ENCODE data around the gene NPM1.
A peak's percentile ranks its signal among the peaks of the same experiment; 100 is the strongest.

NPM1 gene

GRCh38 chr5:171415115-171415730 is 27.6 kb downstream of the NPM1 start:
- TF ChIP-seq, protein P1, sequence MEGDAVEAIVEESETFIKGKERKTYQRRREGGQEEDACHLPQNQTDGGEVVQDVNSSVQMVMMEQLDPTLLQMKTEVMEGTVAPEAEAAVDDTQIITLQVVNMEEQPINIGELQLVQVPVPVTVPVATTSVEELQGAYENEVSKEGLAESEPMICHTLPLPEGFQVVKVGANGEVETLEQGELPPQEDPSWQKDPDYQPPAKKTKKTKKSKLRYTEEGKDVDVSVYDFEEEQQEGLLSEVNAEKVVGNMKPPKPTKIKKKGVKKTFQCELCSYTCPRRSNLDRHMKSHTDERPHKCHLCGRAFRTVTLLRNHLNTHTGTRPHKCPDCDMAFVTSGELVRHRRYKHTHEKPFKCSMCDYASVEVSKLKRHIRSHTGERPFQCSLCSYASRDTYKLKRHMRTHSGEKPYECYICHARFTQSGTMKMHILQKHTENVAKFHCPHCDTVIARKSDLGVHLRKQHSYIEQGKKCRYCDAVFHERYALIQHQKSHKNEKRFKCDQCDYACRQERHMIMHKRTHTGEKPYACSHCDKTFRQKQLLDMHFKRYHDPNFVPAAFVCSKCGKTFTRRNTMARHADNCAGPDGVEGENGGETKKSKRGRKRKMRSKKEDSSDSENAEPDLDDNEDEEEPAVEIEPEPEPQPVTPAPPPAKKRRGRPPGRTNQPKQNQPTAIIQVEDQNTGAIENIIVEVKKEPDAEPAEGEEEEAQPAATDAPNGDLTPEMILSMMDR (IDR thresholded peaks at IDR 0.05) = no peak

DNA sequence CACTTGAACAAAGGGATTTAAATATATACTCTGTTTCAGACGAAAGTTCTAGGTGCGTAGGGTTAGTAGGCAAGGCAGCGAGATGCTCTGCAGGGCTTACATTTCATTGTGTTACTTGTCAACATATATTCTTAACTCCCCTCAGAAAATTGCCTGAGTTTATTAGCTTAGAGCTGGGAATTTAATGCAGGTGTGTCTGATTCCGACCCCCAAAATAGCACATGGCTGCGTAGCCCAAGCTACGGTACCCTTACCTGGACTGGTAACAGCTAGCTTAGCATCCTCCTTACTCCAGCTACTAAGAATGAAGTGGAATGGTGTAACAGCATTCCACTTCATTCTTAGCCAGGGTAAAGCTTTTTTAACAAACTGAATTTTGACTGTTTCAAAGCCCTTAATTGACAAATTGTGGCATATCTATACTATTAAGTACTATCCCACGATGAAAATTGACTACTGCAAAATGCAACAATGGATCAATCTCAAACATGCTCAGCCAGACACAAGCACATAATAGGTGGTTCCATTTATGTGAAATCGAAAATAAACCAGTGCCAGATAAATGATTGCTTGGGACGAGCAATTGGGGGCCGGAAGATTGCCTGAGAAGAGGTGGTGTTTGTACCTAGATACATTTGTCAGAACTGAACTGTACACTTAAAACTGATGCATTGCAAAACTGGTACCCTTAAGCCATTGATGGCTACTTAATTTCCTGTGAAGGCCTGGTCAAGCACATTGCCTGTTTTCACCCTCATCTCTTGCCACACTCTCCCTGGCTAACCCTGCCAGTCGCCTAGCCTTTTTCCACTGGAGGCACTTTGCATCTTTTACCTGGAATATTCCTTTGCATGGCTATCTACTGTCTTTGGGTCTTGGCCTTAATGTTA is 28.8 kb downstream of the NPM1 start:
- TF ChIP-seq, protein P1 (IDR thresholded peaks at IDR 0.05) = no peak

DNA sequence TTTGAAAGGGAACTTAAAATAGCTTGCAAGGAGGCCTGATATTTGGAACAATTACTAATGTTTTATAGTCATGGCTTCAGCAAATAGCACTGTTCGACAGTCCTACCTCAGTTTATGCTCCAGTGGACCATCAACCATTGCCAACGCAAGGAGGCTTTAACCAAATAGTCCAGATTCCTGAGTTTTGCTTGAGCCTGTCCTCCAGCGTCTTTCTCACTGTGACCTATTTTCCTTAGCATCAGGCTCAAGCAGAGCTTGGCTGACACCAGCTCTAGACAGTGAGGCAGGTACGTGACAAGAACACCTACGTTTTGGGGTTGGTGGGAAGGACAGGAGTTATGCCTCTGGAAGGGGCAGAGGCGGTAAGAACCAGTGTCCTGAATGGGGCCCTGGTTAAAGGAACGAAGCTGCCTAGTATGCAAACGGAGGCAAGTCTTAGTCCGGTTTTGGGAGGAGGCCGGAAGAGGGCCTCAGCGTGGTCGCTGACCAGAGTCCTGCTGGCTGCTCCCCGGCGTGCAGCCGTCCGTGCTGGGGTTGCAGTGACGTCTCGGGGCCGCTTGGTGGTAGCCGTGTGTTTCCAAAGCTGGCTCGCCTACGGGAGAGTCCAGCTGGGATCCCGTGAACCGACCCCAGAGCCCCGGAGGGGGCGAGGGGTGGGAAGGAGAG is 30.8 kb downstream of the NPM1 start:
- TF ChIP-seq, protein P1 (IDR thresholded peaks at IDR 0.05) = peak; percentile 95

GRCh38 chr5:171418982-171419687 is 31.5 kb downstream of the NPM1 start, which contains the start of gene FGF18:
Gene FGF18, plus strand, starts transcription at chr5:171419647. Its CDS starts 553 bp downstream, at chr5:171420200.
- TF ChIP-seq, protein P1 (IDR thresholded peaks at IDR 0.05) = no peak; the same call in none of the 2 replicates

DNA sequence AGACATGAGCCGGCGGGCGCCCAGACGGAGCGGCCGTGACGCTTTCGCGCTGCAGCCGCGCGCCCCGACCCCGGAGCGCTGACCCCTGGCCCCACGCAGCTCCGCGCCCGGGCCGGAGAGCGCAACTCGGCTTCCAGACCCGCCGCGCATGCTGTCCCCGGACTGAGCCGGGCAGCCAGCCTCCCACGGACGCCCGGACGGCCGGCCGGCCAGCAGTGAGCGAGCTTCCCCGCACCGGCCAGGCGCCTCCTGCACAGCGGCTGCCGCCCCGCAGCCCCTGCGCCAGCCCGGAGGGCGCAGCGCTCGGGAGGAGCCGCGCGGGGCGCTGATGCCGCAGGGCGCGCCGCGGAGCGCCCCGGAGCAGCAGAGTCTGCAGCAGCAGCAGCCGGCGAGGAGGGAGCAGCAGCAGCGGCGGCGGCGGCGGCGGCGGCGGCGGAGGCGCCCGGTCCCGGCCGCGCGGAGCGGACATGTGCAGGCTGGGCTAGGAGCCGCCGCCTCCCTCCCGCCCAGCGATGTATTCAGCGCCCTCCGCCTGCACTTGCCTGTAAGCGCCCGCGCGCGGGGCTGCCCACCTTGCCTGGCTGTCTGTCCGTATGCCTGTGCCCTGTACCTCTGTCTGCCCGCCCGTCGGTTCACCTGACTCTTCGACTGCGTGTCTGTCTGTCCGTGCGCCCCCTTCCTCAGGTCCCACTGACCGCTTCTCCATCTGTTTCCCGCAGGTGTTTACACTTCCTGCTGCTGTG is 32.2 kb downstream of the NPM1 start:
- TF ChIP-seq, protein P1 (IDR thresholded peaks at IDR 0.05) = no peak

GRCh38 chr5:171420431-171421241 is 33.0 kb downstream of the NPM1 start:
- TF ChIP-seq, protein P1 (IDR thresholded peaks at IDR 0.05) = no peak

Data from LNCAP (cell line).